MM.1S (cell line): ENCODE measurements around the gene ADPRH.

Source experiments
- DNase-seq: peaks from one replicate; pipeline ENCODE4 v3.0.0-alpha.2; 2015
- H2AFZ ChIP-seq: fragments of 300-600 bp; sonication (generic); 2 replicates; pipeline ENCODE4 v1.6.0; 2016; ENCODE audit warnings: antibody characterized with exemption, low read length
- H3F3A ChIP-seq: fragments of 300-600 bp; sonication (generic); 2 replicates; pipeline ENCODE4 v1.6.1; 2016; ENCODE audit warnings: mild to moderate bottlenecking, antibody characterized with exemption, low read length, moderate library complexity, mixed read lengths; ENCODE audit not compliant: insufficient read depth
- H3K27ac ChIP-seq: fragments of 300-600 bp; sonication (generic); 2 replicates; pipeline ENCODE4 v1.5.1; 2016; ENCODE audit warnings: mild to moderate bottlenecking, low read length
- H3K27me3 ChIP-seq: fragments of 300-600 bp; sonication (generic); replicated peaks from 2 replicates; pipeline ENCODE4 v1.6.0; 2016; ENCODE audit warnings: low read length; ENCODE audit not compliant: insufficient read depth
- H3K36me3 ChIP-seq: fragments of 300-600 bp; sonication (generic); replicated peaks from 2 replicates; pipeline ENCODE4 v1.6.1; 2016; ENCODE audit warnings: mild to moderate bottlenecking, low read length, mixed read lengths; ENCODE audit not compliant: insufficient read depth
- H3K4me1 ChIP-seq: fragments of 300-600 bp; sonication (generic); 2 replicates; pipeline ENCODE4 v1.6.1; 2016; ENCODE audit warnings: low read length, mixed read lengths
- H3K4me2 ChIP-seq: fragments of 300-600 bp; sonication (generic); 2 replicates; pipeline ENCODE4 v1.6.0; 2016; ENCODE audit warnings: low read depth, low read length
- H3K4me3 ChIP-seq: fragments of 300-600 bp; sonication (generic); 2 replicates; pipeline ENCODE4 v1.5.1; 2016; ENCODE audit warnings: low read length, mixed read lengths
- H3K79me2 ChIP-seq: fragments of 300-600 bp; sonication (generic); 2 replicates; pipeline ENCODE4 v1.6.1; 2016; ENCODE audit warnings: mixed run types, low read length, mixed read lengths
- H3K9ac ChIP-seq: fragments of 300-600 bp; sonication (generic); 2 replicates; pipeline ENCODE4 v1.6.1; 2016; ENCODE audit warnings: low read length, mixed read lengths
- H3K9me2 ChIP-seq: fragments of 300-600 bp; sonication (generic); replicated peaks from 2 replicates; pipeline ENCODE4 v1.6.1; 2016; ENCODE audit warnings: mild to moderate bottlenecking, low read length, mixed read lengths; ENCODE audit not compliant: insufficient read depth
- H3K9me3 ChIP-seq: fragments of 300-600 bp; sonication (generic); replicated peaks from 2 replicates; pipeline ENCODE4 v1.6.1; 2016; ENCODE audit warnings: mild to moderate bottlenecking, low read length, mixed read lengths; ENCODE audit not compliant: insufficient read depth
- H4K20me1 ChIP-seq: fragments of 300-600 bp; sonication (generic); 2 replicates; pipeline ENCODE4 v1.6.1; 2016; ENCODE audit warnings: mild to moderate bottlenecking, low read length, moderate library complexity, mixed read lengths; ENCODE audit not compliant: insufficient read depth
- EZH2 ChIP-seq: fragments of 300-600 bp; sonication (generic); optimal IDR thresholded peaks from 2 replicates; pipeline ENCODE3; 2017; ENCODE audit warnings: low read depth, mild to moderate bottlenecking, antibody characterized with exemption, low read length, mixed read lengths
- EZH2phosphoT487 ChIP-seq: fragments of 300-600 bp; sonication (generic); IDR thresholded peaks from 2 replicates; pipeline ENCODE4 v1.6.1; 2018; ENCODE audit warnings: antibody characterized with exemption, low read length
- TF ChIP-seq, protein P1 (sequence below): fragments of 300-600 bp; sonication (generic); IDR thresholded peaks from 2 replicates; pipeline ENCODE4 v1.5.1; 2016; ENCODE audit warnings: antibody characterized with exemption, low read length, mixed read lengths

Gene ADPRH

DNA sequence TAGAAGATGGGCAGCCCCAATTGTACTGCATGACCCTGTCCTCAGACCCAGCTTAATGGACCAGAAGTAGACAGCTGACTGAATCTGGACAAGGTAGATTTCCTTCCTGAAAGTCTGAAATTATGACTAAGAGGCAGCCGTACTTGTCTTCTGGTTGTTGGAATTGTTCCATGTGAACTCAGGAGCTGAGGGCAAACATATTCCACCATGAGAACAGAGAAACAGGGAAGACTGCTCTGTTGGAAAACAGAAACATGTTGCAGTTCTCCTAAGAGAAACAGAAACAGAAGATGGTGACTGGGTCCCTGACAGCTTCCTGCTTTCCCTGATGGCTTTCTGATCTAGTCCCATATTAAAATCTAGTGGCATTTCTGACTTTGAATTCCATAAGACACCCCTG is 57.0 kb downstream of the ADPRH start:
- no peak overlapping the region for H3K4me3 ChIP-seq
- TF ChIP-seq, protein P1, sequence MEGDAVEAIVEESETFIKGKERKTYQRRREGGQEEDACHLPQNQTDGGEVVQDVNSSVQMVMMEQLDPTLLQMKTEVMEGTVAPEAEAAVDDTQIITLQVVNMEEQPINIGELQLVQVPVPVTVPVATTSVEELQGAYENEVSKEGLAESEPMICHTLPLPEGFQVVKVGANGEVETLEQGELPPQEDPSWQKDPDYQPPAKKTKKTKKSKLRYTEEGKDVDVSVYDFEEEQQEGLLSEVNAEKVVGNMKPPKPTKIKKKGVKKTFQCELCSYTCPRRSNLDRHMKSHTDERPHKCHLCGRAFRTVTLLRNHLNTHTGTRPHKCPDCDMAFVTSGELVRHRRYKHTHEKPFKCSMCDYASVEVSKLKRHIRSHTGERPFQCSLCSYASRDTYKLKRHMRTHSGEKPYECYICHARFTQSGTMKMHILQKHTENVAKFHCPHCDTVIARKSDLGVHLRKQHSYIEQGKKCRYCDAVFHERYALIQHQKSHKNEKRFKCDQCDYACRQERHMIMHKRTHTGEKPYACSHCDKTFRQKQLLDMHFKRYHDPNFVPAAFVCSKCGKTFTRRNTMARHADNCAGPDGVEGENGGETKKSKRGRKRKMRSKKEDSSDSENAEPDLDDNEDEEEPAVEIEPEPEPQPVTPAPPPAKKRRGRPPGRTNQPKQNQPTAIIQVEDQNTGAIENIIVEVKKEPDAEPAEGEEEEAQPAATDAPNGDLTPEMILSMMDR = no peak
- TF ChIP-seq EZH2 = no peak
- TF ChIP-seq EZH2phosphoT487 = no peak
- H3K9me2 ChIP-seq = no peaks in the 10 kb centered on the region
- H2AFZ ChIP-seq = peak overlapping the region; percentile 26; the same call in 1 of the 2 replicates
- H3K27me3 ChIP-seq = no peaks in the 10 kb centered on the region
- no peak overlapping the region for H3K27ac ChIP-seq
- H3K9ac ChIP-seq = no peak overlapping the region
- H3K4me1 ChIP-seq = peaks cover 40% of the 10 kb centered on the region
- no peaks in the 10 kb centered on the region for H3K36me3 ChIP-seq
- H4K20me1 ChIP-seq = no peaks in the 10 kb centered on the region
- no peaks in the 10 kb centered on the region for H3K9me3 ChIP-seq
- H3K4me2 ChIP-seq = no peak overlapping the region
- DNase-seq = no peak
- H3K79me2 ChIP-seq = no peaks in the 10 kb centered on the region
- H3F3A ChIP-seq = peaks cover 19% of the 10 kb centered on the region

DNA sequence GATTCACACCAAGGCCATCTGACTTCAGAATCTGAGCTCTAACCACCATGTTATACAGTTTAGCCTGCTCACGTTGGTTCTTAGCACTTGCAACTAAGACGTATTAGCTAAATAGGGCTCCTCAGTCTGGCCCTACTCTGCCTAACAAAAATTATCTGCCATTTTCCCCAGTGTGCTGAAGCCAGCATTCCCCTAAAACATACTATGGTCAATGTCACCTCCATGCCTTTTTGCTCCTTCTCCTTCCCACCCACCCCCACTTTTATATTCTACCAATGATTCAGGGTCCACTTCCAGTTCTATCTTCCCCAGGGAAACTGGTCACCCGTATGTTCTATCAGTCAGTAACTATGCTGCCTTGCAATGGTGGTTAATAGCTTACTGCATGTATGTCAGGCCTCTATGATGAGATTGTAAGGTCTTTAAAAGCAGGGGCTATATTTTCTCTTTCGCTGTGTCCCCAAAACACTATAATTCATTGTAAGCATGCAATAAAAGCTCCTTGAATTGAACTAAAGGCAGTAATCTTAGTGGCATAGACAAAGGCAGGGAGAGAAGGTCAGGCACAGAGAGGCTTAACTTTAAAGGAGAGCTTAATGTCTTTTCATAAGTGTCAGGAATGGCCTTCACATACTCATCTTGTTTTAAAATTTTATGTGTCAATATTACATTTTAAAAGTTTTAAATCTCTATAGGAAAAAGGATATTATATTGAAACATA is 57.8 kb downstream of the ADPRH start:
- no peaks in the 10 kb centered on the region for H3K79me2 ChIP-seq
- H3K27me3 ChIP-seq = no peaks in the 10 kb centered on the region
- peak overlapping the region; percentile 69; the same call in 1 of the 2 replicates for H3K4me2 ChIP-seq
- no peaks in the 10 kb centered on the region for H4K20me1 ChIP-seq
- no peaks in the 10 kb centered on the region for H3K9me2 ChIP-seq
- no peaks in the 10 kb centered on the region for H3K9me3 ChIP-seq
- peak overlapping the region; percentile 93 for H3K27ac ChIP-seq
- H2AFZ ChIP-seq = no peak overlapping the region
- DNase-seq = no peak
- H3K4me3 ChIP-seq = no peak overlapping the region
- H3F3A ChIP-seq = peaks cover 19% of the 10 kb centered on the region
- H3K36me3 ChIP-seq = no peaks in the 10 kb centered on the region
- H3K9ac ChIP-seq = no peak overlapping the region; the same call in 1 of the 2 replicates
- TF ChIP-seq, protein P1 = no peak
- TF ChIP-seq EZH2phosphoT487 = no peak
- no peak for TF ChIP-seq EZH2
- H3K4me1 ChIP-seq = peaks cover 43% of the 10 kb centered on the region

DNA sequence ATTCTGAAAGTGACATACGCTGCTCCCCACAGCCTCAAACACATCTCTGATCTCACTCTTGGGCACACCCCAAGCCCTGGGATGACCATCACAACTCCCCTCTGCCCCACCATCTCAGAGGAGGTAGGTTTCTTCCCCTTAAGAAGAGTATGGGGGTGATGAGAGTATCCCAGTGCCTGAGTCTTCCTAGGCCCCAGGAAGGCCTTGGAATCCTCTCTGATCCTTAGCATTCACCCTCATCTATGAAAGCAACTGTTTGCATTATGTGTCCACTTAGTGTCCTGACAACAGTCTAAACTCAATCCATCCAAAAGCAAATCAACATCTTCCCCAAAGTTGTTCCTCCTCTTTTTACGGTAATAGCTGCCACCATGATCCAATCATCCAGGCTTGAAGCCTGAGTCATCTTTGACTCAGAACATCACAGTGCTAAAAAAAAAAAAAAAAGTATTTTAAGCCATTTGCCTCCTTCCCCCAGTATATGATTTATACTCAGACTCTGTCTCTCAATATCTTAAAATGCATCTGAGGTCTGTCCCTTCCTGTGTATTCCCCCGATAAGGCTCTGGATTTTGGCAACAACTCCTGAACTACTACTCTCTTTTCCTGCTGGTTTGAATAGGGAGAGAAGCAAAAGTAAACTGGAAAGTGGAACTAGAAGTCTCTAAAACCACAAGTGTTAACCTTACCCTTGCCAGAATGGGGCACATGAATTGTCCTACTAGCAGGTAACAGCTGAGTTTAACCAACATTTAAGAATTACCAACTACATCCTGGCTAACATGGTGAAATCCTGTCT is 58.6 kb downstream of the ADPRH start:
- peak overlapping the region; percentile 84 for H3K9ac ChIP-seq
- H3F3A ChIP-seq = peaks cover 22% of the 10 kb centered on the region
- peak overlapping the region; percentile 93 for H3K27ac ChIP-seq
- peak; percentile 72 for DNase-seq
- peak overlapping the region; percentile 32 for H2AFZ ChIP-seq
- H3K4me3 ChIP-seq = peak overlapping the region; percentile 48
- TF ChIP-seq EZH2phosphoT487 (no peak), EZH2 (no peak)
- TF ChIP-seq, protein P1 = no peak
- no peaks in the 10 kb centered on the region for H3K9me3 ChIP-seq
- no peaks in the 10 kb centered on the region for H4K20me1 ChIP-seq
- peak overlapping the region; percentile 69 for H3K4me2 ChIP-seq
- H3K27me3 ChIP-seq = no peaks in the 10 kb centered on the region
- no peaks in the 10 kb centered on the region for H3K36me3 ChIP-seq
- H3K9me2 ChIP-seq = no peaks in the 10 kb centered on the region
- H3K79me2 ChIP-seq = no peaks in the 10 kb centered on the region
- peaks cover 52% of the 10 kb centered on the region for H3K4me1 ChIP-seq
